Aorta (tissue), 5 donors: ENCODE data around the gene TSPAN12. TPM values are rescaled to one million over a fixed set of nuclear protein-coding genes. Genes with fewer than 3 reads are reported as not detected.
"Not testable (repeated sequence)": the region's sequence is repeated elsewhere in the genome, so short reads cannot be mapped to it uniquely, and the experiment has no call there.

ENCODE experiments used
- ATAC-seq: fragments of 200-7000 bp; cut with Tn5 transposase; one replicate; pipeline ENCODE4 v1.9.1; 2022; ENCODE audit warnings: moderate library complexity; ENCODE audit not compliant: low FRiP score
- DNase-seq, 2 donors: peaks; one replicate each; pipeline ENCODE4 v3.0.0-alpha.2; 2020
- H3K27ac ChIP-seq, 2 donors: one replicate each; pipeline ENCODE4 v1.5.1; 2013; ENCODE audit warnings: low read length in 2 of 2, mild to moderate bottlenecking in 2 of 2, moderate library complexity in 2 of 2, control low read depth in 1 of 2, inconsistent platforms in 1 of 2, low read depth in 1 of 2
- H3K27me3 ChIP-seq, 2 donors: one replicate each; pipeline ENCODE4 v1.6.1; 2013; ENCODE audit warnings: control low read depth in 1 of 2, low read length in 1 of 2, mild to moderate bottlenecking in 1 of 2, moderate library complexity in 1 of 2; ENCODE audit not compliant: insufficient read depth in 2 of 2, control insufficient read depth in 1 of 2
- H3K36me3 ChIP-seq, 2 donors: one replicate each; pipeline ENCODE4 v1.6.1; 2013; ENCODE audit warnings: control low read depth in 1 of 2, low read length in 1 of 2, mild to moderate bottlenecking in 1 of 2; ENCODE audit not compliant: insufficient read depth in 2 of 2, control insufficient read depth in 1 of 2
- H3K4me1 ChIP-seq, 2 donors: one replicate each; pipeline ENCODE4 v1.6.1; 2013; ENCODE audit warnings: low read length in 2 of 2, control low read depth in 1 of 2, mild to moderate bottlenecking in 1 of 2, moderate library complexity in 1 of 2; ENCODE audit not compliant: insufficient read depth in 2 of 2, control insufficient read depth in 1 of 2
- H3K4me3 ChIP-seq, 2 donors: one replicate each; pipeline ENCODE4 v1.5.1; 2013; ENCODE audit warnings: low read length in 2 of 2, control low read depth in 1 of 2, mild to moderate bottlenecking in 1 of 2
- H3K9me3 ChIP-seq: one replicate; pipeline ENCODE4 v1.6.1; 2013; ENCODE audit warnings: mild to moderate bottlenecking, low read length; ENCODE audit not compliant: control insufficient read depth
- WGBS, 2 donors: extraction: QIAGEN DNeasy Blood & Tissue Kit; methylation state at CpG; one replicate each; pipeline ENCODE4 v1.1.7; 2013; 5-methylcytosine and 5-hydroxymethylcytosine counted together
- intact Hi-C, 2 donors: fragments of 100-400 bp; cut with DNase I; formaldehyde crosslinking; loops; one replicate each; pipeline versions ENCODE4 v1.14.2 to v1.15.0; 2022
- long read RNA-seq, 2 donors: library from polyadenylated mRNA; unstranded; transcript quantifications; one replicate each; pipeline ENCODE4 v2.0.0, GENCODE V29; 2020 to 2021
- polyA plus RNA-seq, 2 donors: library from polyadenylated mRNA; stranded (reverse); fragments of 200-250 nt; gene quantifications; one replicate each; pipeline ENCODE4 v1.2.3, GENCODE V29; 2013
- total RNA-seq, 2 donors: library from RNA; stranded (reverse); fragmentation: NEBNext Ultra II Directional; extraction: Animal tissue kit (Norgen Biotek cat#: 25700); gene quantifications; one replicate each; pipeline ENCODE4 v1.2.1, GENCODE V29; 2021
- donor health status: healthy with polysubstance abuse.
- donor health status: Bipolar disorder and iron deficiency.
- donor health status: DM: no; HTN: no; CAD: no.
- donor health status: DM: no; HTN: no; CAD: no.
- donor health status: DM: yes; HTN: yes; CAD: no.

The TSPAN12 gene, protein sequence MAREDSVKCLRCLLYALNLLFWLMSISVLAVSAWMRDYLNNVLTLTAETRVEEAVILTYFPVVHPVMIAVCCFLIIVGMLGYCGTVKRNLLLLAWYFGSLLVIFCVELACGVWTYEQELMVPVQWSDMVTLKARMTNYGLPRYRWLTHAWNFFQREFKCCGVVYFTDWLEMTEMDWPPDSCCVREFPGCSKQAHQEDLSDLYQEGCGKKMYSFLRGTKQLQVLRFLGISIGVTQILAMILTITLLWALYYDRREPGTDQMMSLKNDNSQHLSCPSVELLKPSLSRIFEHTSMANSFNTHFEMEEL
- total RNA-seq (10 to 100 TPM; 13.4 to 14.3 TPM), polyA plus RNA-seq (10 to 100 TPM in 1 of 2 donors, 1 to 10 TPM in 1; 2.2 to 11.6 TPM)
- long read RNA-seq, donor 1, transcript TSPAN12-201 (8 exons, 2,798 nt): major isoform, 33 of 38 reads
- long read RNA-seq, donor 1, partial matches to known transcripts: 4 of 38 reads
- long read RNA-seq, donor 1, other reads (novel, unspliced or antisense): 1 of 38 reads
- long read RNA-seq, donor 2, transcript TSPAN12-201 (8 exons, 2,798 nt): major isoform, 10 of 14 reads
- long read RNA-seq, donor 2, partial matches to known transcripts: 1 of 14 reads
- long read RNA-seq, donor 2, other reads (novel, unspliced or antisense): 1 of 14 reads

DNA sequence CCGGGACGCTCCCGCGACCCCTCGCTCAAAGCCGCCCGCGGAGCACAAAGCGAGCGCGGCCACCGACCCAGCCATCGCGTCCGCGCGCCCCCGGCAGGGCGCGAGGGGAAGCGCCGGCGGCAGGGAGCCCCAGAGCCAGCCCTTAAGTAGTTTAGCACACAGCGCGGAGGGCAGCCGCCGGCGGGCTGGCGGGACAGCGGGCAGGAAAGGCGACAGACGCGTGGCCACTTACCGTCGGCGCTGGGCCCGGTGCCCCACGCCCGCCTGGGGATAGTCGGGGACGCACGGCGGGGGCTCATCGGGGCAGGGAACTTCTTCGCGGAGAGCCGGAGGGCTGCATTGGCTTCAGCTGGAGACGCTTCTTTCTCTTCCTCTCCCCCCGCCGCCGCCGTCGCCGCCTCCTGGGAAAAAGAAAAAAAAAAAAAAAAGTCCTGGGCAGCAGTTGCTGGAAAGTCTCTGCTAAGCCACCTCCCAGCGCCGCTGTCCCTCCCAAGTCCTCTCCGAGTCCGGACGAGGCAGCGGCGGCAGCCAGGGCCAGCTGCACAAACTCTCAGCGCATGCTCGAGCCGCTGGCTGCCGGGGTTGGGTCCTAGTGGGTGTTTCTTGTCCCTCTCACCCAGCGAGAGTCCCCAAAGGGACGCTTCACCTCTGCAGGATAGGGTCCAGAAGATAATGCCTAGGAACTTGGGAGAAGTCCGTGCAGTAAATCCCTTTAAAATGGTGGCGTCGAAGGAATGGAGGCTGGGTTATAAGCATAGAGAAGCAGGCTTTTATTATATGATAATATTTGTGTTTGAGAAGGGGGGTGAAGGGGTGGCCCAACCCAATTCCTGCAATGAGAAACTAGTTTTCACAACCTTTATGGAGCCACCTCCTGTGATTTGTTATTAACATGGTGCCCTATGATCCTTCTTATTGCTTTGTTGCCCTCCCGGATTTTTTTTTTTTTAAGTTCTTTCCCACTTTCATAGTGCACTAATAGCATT, at the start of gene TSPAN12:
TSPAN12 (minus strand) TSS at position 557 of the 986 bp plus-strand sequence. CDS start 1,381 bp downstream, outside the sequence.
- H3K27me3 ChIP-seq: no peaks in the 10 kb centered on the region
- H3K9me3 ChIP-seq: no peaks in the 10 kb centered on the region
- DNase-seq (peak; percentile 91 to 95), ATAC-seq (peak; percentile 96)
- no peaks in the 10 kb centered on the region for H3K36me3 ChIP-seq
- intact Hi-C loops: loop anchor here (2.0 to 5.0 kb wide), 4 partner anchors 51 to 93 kb away; partner anchors contain the start of gene ING3 (in 1 of the 2)
- WGBS, 2 donors: 0 to 1% methylated on average over 57 to 71 of the region's 71 CpGs
- no peaks in the 10 kb centered on the region for H3K4me1 ChIP-seq
- peak within 1 kb of the TSS; percentile 73 to 83 for H3K27ac ChIP-seq
- peak within 1 kb of the TSS; percentile 75 to 81 for H3K4me3 ChIP-seq

DNA sequence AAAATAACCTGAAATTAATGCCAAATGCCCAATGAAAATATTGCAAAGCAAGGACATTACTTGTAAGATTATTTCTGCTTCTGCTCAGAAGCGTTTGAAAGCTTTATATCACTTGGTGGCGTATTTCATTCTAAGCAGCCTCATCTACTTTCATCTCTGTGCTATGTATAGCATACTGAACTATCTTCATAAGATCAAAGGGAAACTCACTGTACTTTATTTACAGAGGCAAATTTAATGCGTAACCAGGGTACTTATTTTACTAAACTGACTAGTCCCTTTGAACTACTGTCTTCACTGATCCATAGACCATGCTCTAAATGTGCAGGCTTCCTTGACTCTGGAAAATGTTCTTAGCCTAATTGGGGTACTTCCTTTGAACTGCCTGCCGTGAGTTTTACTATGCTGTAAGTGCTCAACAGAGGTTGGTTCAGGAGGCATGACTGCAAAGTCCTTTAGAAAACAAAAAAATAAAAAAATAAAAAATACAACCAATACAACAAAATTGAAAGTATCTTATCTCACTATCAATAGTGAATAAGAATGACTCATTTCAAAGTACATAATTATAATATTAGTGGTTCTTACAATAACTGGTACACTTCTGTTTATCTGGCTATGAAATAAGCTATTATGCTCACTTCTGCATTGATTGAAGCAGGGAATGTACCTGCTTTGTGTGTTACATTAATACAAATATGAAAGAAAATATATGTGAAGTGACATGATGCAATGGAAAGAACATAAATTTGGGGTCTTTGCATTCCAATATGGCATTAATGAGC, 41.0 kb upstream of the TSPAN12 start:
- no peaks in the 10 kb centered on the region for H3K36me3 ChIP-seq
- intact Hi-C loops: no loop called here
- H3K4me3 ChIP-seq: no peak overlapping the region
- no peaks in the 10 kb centered on the region for H3K27me3 ChIP-seq
- ATAC-seq (no peak), DNase-seq (no peak)
- WGBS, 2 donors: 69 to 74% methylated on average over 4 of the region's 4 CpGs
- no peak overlapping the region for H3K27ac ChIP-seq
- H3K9me3 ChIP-seq: peaks cover 5% of the 10 kb centered on the region
- no peaks in the 10 kb centered on the region for H3K4me1 ChIP-seq

DNA sequence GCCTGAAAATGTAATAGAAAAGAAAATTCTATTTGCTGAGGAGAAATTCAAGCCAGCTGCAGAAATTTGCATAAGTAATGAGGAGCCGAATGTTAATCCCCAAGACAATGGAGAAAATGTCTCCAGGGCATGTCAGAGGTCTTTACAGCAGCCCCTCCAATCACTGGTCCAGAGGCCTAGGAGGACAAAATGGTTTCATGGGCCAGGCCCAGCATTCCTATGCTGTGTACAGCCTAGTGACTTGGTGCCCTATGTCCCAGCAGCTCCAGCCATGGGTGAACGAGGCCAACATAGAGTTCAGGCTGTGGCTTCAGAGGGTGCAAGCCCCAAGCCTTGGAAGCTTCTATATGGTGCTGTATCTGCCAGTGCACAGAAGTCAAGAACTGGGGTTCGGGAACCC, 37.3 kb upstream of the TSPAN12 start:
- H3K27ac ChIP-seq, H3K36me3 ChIP-seq, H3K4me1 ChIP-seq, DNase-seq, intact Hi-C loops, ATAC-seq, H3K9me3 ChIP-seq, H3K4me3 ChIP-seq, H3K27me3 ChIP-seq: not testable (repeated sequence)
- 85 to 86% methylated on average over 3 of the region's 3 CpGs for WGBS, 2 donors

DNA sequence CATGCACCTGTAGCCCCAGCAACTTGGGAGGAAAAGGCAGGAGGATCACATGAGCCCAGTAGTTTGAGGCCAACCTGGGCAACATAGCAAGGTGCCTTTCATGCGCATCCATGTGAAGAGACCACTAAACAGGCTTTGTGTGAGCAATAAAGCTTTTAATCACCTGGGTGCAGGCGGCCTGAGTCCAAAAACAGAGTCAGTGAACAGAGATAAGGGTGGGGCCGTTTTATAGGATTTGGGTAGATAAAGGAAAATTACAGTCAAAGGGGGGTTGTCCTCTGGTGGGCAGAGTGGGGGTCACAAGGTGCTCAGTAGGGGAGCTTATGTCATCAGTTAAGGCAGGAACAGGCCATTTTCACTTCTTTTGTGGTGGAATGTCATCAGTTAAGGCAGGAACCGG, 27.7 kb upstream of the TSPAN12 start:
- H3K4me3 ChIP-seq, DNase-seq, H3K4me1 ChIP-seq, H3K27me3 ChIP-seq, intact Hi-C loops, H3K27ac ChIP-seq, ATAC-seq, H3K9me3 ChIP-seq, H3K36me3 ChIP-seq: not testable (repeated sequence)
- WGBS, 2 donors: 87 to 88% methylated on average over 3 to 4 of the region's 4 CpGs

DNA sequence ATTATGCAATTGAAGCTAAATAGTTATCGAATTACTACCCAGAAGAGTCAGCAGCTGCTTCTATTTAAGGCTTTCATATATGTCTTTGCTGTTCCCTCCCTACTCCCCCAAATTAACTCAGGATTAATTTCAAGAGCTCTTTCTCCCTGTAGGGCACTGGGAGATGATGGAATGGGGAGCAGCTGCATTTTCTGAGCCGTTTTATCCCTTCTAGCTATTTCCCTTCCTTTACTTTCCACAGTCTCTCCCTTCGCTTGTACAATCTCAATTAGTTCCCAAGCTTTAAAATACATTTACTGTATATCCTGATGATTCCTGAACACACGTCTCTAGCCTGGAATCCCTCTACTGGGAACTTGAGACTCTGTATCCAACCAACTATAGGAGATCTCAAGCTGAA, 19.8 kb upstream of the TSPAN12 start:
- intact Hi-C loops: no loop called here
- DNase-seq (no peak), ATAC-seq (no peak)
- Histone ChIP-seq H3K27me3 (no peaks in the 10 kb centered on the region), H3K4me1 (no peaks in the 10 kb centered on the region), H3K36me3 (no peaks in the 10 kb centered on the region), H3K27ac (no peak overlapping the region), H3K4me3 (no peak overlapping the region), H3K9me3 (no peaks in the 10 kb centered on the region)
- 78% methylated on average over 4 of the region's 4 CpGs for WGBS, 2 donors

DNA sequence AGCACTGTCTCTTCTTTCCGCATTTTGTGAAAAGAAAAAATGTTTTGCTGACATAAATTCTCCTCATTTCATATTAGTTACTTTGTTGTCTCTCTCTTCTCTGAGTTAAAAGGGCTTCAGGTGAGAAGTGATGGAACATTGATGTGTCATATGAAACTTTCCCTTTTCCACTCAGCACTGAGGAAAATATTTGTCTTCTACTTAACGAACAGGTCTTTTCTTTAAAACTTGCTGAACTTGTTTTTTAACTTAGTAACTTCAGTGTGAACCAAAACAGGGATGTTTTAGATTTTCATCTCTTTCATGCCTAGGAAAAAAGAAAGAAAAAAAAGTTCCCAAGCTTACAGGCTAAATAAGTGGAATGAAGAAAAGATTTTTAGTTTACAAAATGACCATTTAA, 19.0 kb upstream of the TSPAN12 start:
- H3K4me1 ChIP-seq: no peaks in the 10 kb centered on the region
- no peaks in the 10 kb centered on the region for H3K9me3 ChIP-seq
- H3K36me3 ChIP-seq: no peaks in the 10 kb centered on the region
- H3K4me3 ChIP-seq: no peak overlapping the region
- 85 to 91% methylated on average over 2 of the region's 2 CpGs for WGBS, 2 donors
- ATAC-seq (no peak), DNase-seq (no peak)
- intact Hi-C loops: no loop called here
- no peaks in the 10 kb centered on the region for H3K27me3 ChIP-seq
- no peak overlapping the region for H3K27ac ChIP-seq

DNA sequence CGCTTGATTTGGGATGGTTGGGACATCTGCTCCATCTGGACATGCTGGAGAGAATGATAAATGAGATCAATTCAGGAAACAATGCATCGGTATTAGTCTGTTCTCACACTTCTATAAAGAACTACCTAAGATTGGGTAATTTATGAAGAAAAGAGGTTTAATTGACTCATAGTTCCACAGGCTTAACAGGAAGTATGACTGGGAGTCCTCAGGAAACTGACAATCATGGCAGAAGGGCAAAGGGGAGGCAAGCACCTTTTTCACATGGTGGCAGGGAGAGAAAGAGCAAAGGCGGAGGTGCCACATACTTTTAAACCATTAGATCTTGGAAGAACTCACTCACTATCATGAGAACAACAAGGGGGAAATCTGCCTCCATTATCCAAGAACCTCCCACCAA, 16.8 kb upstream of the TSPAN12 start:
- 87 to 94% methylated on average over 3 of the region's 3 CpGs for WGBS, 2 donors
- intact Hi-C loops: no loop called here

DNA sequence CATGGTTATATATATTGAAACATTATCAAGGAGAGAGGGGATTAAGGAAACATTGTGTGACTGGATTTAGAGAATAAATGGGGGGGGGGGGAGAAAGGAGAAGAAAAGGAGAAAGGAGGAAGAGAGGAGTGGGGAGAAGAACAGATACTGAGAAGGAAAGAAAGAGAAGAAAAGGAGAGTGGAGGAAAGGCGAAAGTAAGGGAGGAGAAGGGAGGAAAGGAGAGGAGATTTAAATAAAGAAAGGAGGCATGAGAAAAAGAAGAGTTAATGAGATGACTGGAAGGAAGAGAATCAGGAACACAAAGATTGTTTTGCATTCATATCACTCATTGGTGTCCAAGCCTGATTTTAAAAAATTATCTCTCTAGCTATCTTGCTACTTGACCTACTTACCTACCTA, 16.1 kb upstream of the TSPAN12 start:
- Histone ChIP-seq H3K36me3 (no peaks in the 10 kb centered on the region), H3K9me3 (no peaks in the 10 kb centered on the region), H3K4me3 (no peak overlapping the region), H3K27me3 (no peaks in the 10 kb centered on the region), H3K27ac (no peak overlapping the region), H3K4me1 (no peaks in the 10 kb centered on the region)
- DNase-seq (no peak), ATAC-seq (no peak)
- 91 to 99% methylated on average over 1 of the region's 1 CpG for WGBS, 2 donors
- intact Hi-C loops: no loop called here

More for the DNA sequence above, 16.8 kb upstream of the TSPAN12 start:
- H3K9me3 ChIP-seq: no peaks in the 10 kb centered on the region
- H3K27me3 ChIP-seq: no peaks in the 10 kb centered on the region
- no peak for ATAC-seq
- no peak for DNase-seq
- no peaks in the 10 kb centered on the region for H3K4me1 ChIP-seq
- no peaks in the 10 kb centered on the region for H3K36me3 ChIP-seq
- no peak overlapping the region for H3K27ac ChIP-seq
- H3K4me3 ChIP-seq: no peak overlapping the region
